ENCODE results near the gene AGO4. TPM values are rescaled to one million over a fixed set of nuclear protein-coding genes. Genes with fewer than 3 reads are reported as not detected.
A peak's percentile ranks its signal among the peaks of the same experiment; 100 is the strongest.

Gene AGO4
- total RNA-seq, 1 donor from 2014 or later, result 20.8 TPM

- Mint-ChIP-seq H3K4me3 (ENCODE audit: unreplicated experiment) (peak overlapping the region; percentile 38), H3K9me3 (ENCODE audit: unreplicated experiment) (no peaks in the 10 kb centered on the region), H3K4me1 (ENCODE audit: low read depth, unreplicated experiment) (no peaks in the 10 kb centered on the region), H3K36me3 (ENCODE audit: unreplicated experiment) (peaks cover 5% of the 10 kb centered on the region), H3K27me3 (ENCODE audit: unreplicated experiment) (no peaks in the 10 kb centered on the region), H3K27ac (ENCODE audit: unreplicated experiment) (no peak overlapping the region)
- TF ChIP-seq CTCF (IDR thresholded peaks at IDR 0.05; ENCODE audit: partially characterized antibody, unreplicated experiment), result no peak
- no peak for DNase-seq
Measured at GRCh38 chr1:35834218-35834617, 26.4 kb downstream of the AGO4 start.

- no peak for DNase-seq
- Mint-ChIP-seq H3K4me3 (ENCODE audit: unreplicated experiment) (no peak overlapping the region), H3K27me3 (ENCODE audit: unreplicated experiment) (no peaks in the 10 kb centered on the region), H3K4me1 (ENCODE audit: low read depth, unreplicated experiment) (no peaks in the 10 kb centered on the region), H3K36me3 (ENCODE audit: unreplicated experiment) (peaks cover 5% of the 10 kb centered on the region), H3K9me3 (ENCODE audit: unreplicated experiment) (no peaks in the 10 kb centered on the region), H3K27ac (ENCODE audit: unreplicated experiment) (no peak overlapping the region)
- TF ChIP-seq CTCF (IDR thresholded peaks at IDR 0.05; ENCODE audit: partially characterized antibody, unreplicated experiment), result no peak
Measured at GRCh38 chr1:35835398-35835797, 27.6 kb downstream of the AGO4 start.

GRCh38 chr1:35836734-35837133 lies 28.9 kb downstream of the AGO4 start:
- TF ChIP-seq CTCF (IDR thresholded peaks at IDR 0.05; ENCODE audit: partially characterized antibody, unreplicated experiment), result no peak
- Mint-ChIP-seq H3K27ac (ENCODE audit: unreplicated experiment) (no peak overlapping the region), H3K27me3 (ENCODE audit: unreplicated experiment) (no peaks in the 10 kb centered on the region), H3K36me3 (ENCODE audit: unreplicated experiment) (peaks cover 5% of the 10 kb centered on the region), H3K9me3 (ENCODE audit: unreplicated experiment) (no peaks in the 10 kb centered on the region), H3K4me3 (ENCODE audit: unreplicated experiment) (no peak overlapping the region), H3K4me1 (ENCODE audit: low read depth, unreplicated experiment) (no peaks in the 10 kb centered on the region)
- no peak for DNase-seq

- Mint-ChIP-seq H3K27ac (ENCODE audit: unreplicated experiment) (no peak overlapping the region), H3K4me3 (ENCODE audit: unreplicated experiment) (no peak overlapping the region), H3K4me1 (ENCODE audit: low read depth, unreplicated experiment) (no peaks in the 10 kb centered on the region), H3K27me3 (ENCODE audit: unreplicated experiment) (no peaks in the 10 kb centered on the region), H3K9me3 (ENCODE audit: unreplicated experiment) (no peaks in the 10 kb centered on the region), H3K36me3 (ENCODE audit: unreplicated experiment) (peaks cover 5% of the 10 kb centered on the region)
- no peak for TF ChIP-seq CTCF (IDR thresholded peaks at IDR 0.05; ENCODE audit: partially characterized antibody, unreplicated experiment)
- DNase-seq, result no peak
Measured at GRCh38 chr1:35838693-35839245, 31.0 kb downstream of the AGO4 start.

- TF ChIP-seq CTCF (IDR thresholded peaks at IDR 0.05; ENCODE audit: partially characterized antibody, unreplicated experiment), result no peak
- Mint-ChIP-seq H3K4me3 (ENCODE audit: unreplicated experiment) (no peak overlapping the region), H3K4me1 (ENCODE audit: low read depth, unreplicated experiment) (peaks cover 3% of the 10 kb centered on the region), H3K9me3 (ENCODE audit: unreplicated experiment) (no peaks in the 10 kb centered on the region), H3K27me3 (ENCODE audit: unreplicated experiment) (no peaks in the 10 kb centered on the region), H3K27ac (ENCODE audit: unreplicated experiment) (no peak overlapping the region), H3K36me3 (ENCODE audit: unreplicated experiment) (no peaks in the 10 kb centered on the region)
- no peak for DNase-seq
Measured at GRCh38 chr1:35844826-35845225, 37.0 kb downstream of the AGO4 start.
